H1 (cell line): ENCODE measurements around the gene ADGRD2. TPM values are rescaled to one million over a fixed set of nuclear protein-coding genes. Genes with fewer than 3 reads are reported as not detected.

Source experiments
- CTCF ChIA-PET: fragments of 300-600 bp; sonication (Branson Sonifier 250); formaldehyde crosslinking; loops from one replicate; lab custom pipeline; 2021; ENCODE audit not compliant: partially characterized antibody; lab: Charles Lee
- POLR2A ChIA-PET: fragments of 300-600 bp; sonication (Branson Sonifier 250); formaldehyde crosslinking; loops from one replicate; lab custom pipeline; 2021; ENCODE audit warnings: inconsistent platforms; ENCODE audit not compliant: partially characterized antibody; lab: Charles Lee
- DNase-seq, 2 experiments: peaks; one replicate each; pipeline versions ENCODE4 v3.0.0 to v3.0.0-alpha.2; 2010 to 2022; ENCODE audit warnings: low spot score in 2 of 2, low read depth in 1 of 2, mixed read lengths in 1 of 2
- FAIRE-seq: peaks from 2 replicates; lab custom pipeline; 2011; peaks lifted over from hg19 to GRCh38; lab: Jason Lieb, UNC
- H2AFZ ChIP-seq: 2 replicates; pipeline ENCODE4 v1.8.1; 2012; ENCODE audit warnings: low read length, inconsistent platforms
- H2AK5ac ChIP-seq: 2 replicates; pipeline ENCODE4 v1.6.1; 2013; ENCODE audit warnings: low read depth, low read length
- H2BK120ac ChIP-seq: replicated peaks from 2 replicates; pipeline ENCODE3; 2013; ENCODE audit warnings: low read depth, low read length, inconsistent platforms
- H2BK12ac ChIP-seq: 2 replicates; pipeline ENCODE4 v1.6.1; 2013; ENCODE audit warnings: low read depth, low read length
- H2BK15ac ChIP-seq: 2 replicates; pipeline ENCODE4 v1.6.1; 2013; ENCODE audit warnings: low read length
- H2BK20ac ChIP-seq: 2 replicates; pipeline ENCODE4 v1.6.1; 2013; ENCODE audit warnings: low read length
- H2BK5ac ChIP-seq: 2 replicates; pipeline ENCODE4 v1.6.1; 2013; ENCODE audit warnings: low read depth, low read length
- H3K14ac ChIP-seq: 2 replicates; pipeline ENCODE4 v1.6.1; 2013; ENCODE audit warnings: inconsistent platforms; ENCODE audit not compliant: insufficient read length
- H3K18ac ChIP-seq: 2 replicates; pipeline ENCODE4 v1.6.1; 2013; ENCODE audit warnings: low read length; ENCODE audit errors: extremely low read depth
- H3K23ac ChIP-seq: 2 replicates; pipeline ENCODE4 v1.6.1; 2013; ENCODE audit warnings: inconsistent platforms; ENCODE audit not compliant: insufficient read length
- H3K23me2 ChIP-seq: 2 replicates; pipeline ENCODE4 v1.6.1; 2013; ENCODE audit warnings: low read depth, low read length
- H3K27ac ChIP-seq: 2 replicates; pipeline ENCODE4 v1.6.1; 2011; ENCODE audit warnings: low read depth, low read length, inconsistent platforms
- H3K27me3 ChIP-seq, 4 experiments: replicated peaks in 1 of 4; 1 replicate in 1 of 4; 2 replicates in 3 of 4; pipeline versions ENCODE4 v1.6.1 to v1.8.1; 2011 to 2013; ENCODE audit warnings: low read length in 3 of 4, mild to moderate bottlenecking in 3 of 4, inconsistent platforms in 2 of 4, mixed read lengths in 2 of 4, moderate library complexity in 1 of 4; ENCODE audit not compliant: control insufficient read depth in 3 of 4, insufficient read depth in 3 of 4; ENCODE audit errors: extremely low read depth in 1 of 4
- H3K36me3 ChIP-seq, 4 experiments: 2 replicates each; pipeline versions ENCODE4 v1.6.1 to v1.8.1; 2011 to 2013; ENCODE audit warnings: mild to moderate bottlenecking in 4 of 4, low read length in 3 of 4, moderate library complexity in 2 of 4, control low read depth in 1 of 4, inconsistent platforms in 1 of 4; ENCODE audit not compliant: insufficient read depth in 4 of 4, control insufficient read depth in 2 of 4
- H3K4ac ChIP-seq: replicated peaks from 2 replicates; pipeline ENCODE3; 2013; ENCODE audit warnings: low read length, low read depth, mixed read lengths, inconsistent platforms; ENCODE audit not compliant: insufficient read length
- H3K4me1 ChIP-seq, 4 experiments: replicated peaks in 1 of 4; 1 replicate in 1 of 4; 2 replicates in 3 of 4; pipeline versions ENCODE4 v1.6.1 to v1.8.1; 2011 to 2013; ENCODE audit warnings: low read length in 3 of 4, inconsistent platforms in 2 of 4, mixed read lengths in 1 of 4; ENCODE audit not compliant: insufficient read depth in 4 of 4, control insufficient read depth in 3 of 4
- H3K4me2 ChIP-seq, 2 experiments: 2 replicates each; pipeline versions ENCODE4 v1.6.1 to v1.8.1; 2011 to 2013; ENCODE audit warnings: low read depth in 2 of 2, low read length in 2 of 2, control low read depth in 1 of 2, inconsistent platforms in 1 of 2, mild to moderate bottlenecking in 1 of 2; ENCODE audit not compliant: insufficient read depth in 1 of 2
- H3K4me3 ChIP-seq, 4 experiments: fragments of 200-600, 300-600 bp in 1 of 4; sonication (generic), shearing (Covaris generic), sonication (Bioruptor Twin) in 1 of 4; 2 replicates each; pipeline versions ENCODE4 v1.5.1 to v1.8.1; 2011 to 2016; ENCODE audit warnings: low read length in 4 of 4, low read depth in 3 of 4, control low read depth in 2 of 4, inconsistent platforms in 2 of 4, mild to moderate bottlenecking in 2 of 4, mixed read lengths in 1 of 4, moderate library complexity in 1 of 4; ENCODE audit not compliant: insufficient read depth in 2 of 4; ENCODE audit errors: extremely low read depth in 1 of 4
- H3K56ac ChIP-seq: replicated peaks from 2 replicates; pipeline ENCODE3; 2013; ENCODE audit warnings: low read depth, mild to moderate bottlenecking, mixed read lengths, low read length, inconsistent platforms; ENCODE audit not compliant: insufficient read length
- H3K79me1 ChIP-seq: 2 replicates; pipeline ENCODE4 v1.6.1; 2013; ENCODE audit warnings: low read depth, low read length, control low read depth
- H3K79me2 ChIP-seq, 2 experiments: 2 replicates each; pipeline versions ENCODE4 v1.6.1 to v1.8.1; 2012 to 2013; ENCODE audit warnings: low read length in 2 of 2, mild to moderate bottlenecking in 2 of 2, inconsistent platforms in 1 of 2; ENCODE audit not compliant: insufficient read depth in 2 of 2, control insufficient read depth in 1 of 2
- H3K9ac ChIP-seq, 4 experiments: replicated peaks in 1 of 4; 1 replicate in 1 of 4; 2 replicates in 3 of 4; pipeline versions ENCODE4 v1.6.1 to v1.8.1; 2011 to 2013; ENCODE audit warnings: low read depth in 3 of 4, low read length in 3 of 4, control low read depth in 2 of 4, mild to moderate bottlenecking in 2 of 4, moderate library complexity in 2 of 4, inconsistent platforms in 1 of 4; ENCODE audit errors: extremely low read depth in 1 of 4
- H3K9me3 ChIP-seq, 2 experiments: 2 replicates each; pipeline versions ENCODE4 v1.6.1 to v1.8.1; 2012 to 2013; ENCODE audit warnings: mild to moderate bottlenecking in 2 of 2, moderate library complexity in 2 of 2, control low read depth in 1 of 2, inconsistent platforms in 1 of 2, low read depth in 1 of 2, low read length in 1 of 2, mixed read lengths in 1 of 2; ENCODE audit not compliant: insufficient read depth in 2 of 2
- H4K20me1 ChIP-seq, 2 experiments: replicated peaks in 1 of 2; 2 replicates each; pipeline versions ENCODE3 to v1.8.1; 2011 to 2013; ENCODE audit warnings: inconsistent platforms in 2 of 2, low read length in 2 of 2, mild to moderate bottlenecking in 1 of 2; ENCODE audit not compliant: insufficient read depth in 2 of 2, control insufficient read depth in 1 of 2
- H4K5ac ChIP-seq: 2 replicates; pipeline ENCODE4 v1.6.1; 2013; ENCODE audit warnings: low read length, low read depth, mixed read lengths, inconsistent platforms; ENCODE audit not compliant: insufficient read length
- H4K8ac ChIP-seq: 2 replicates; pipeline ENCODE4 v1.8.0; 2013; ENCODE audit warnings: mild to moderate bottlenecking, moderate library complexity, low read length, inconsistent platforms; ENCODE audit not compliant: insufficient read depth; ENCODE audit errors: extremely low read depth
- H4K91ac ChIP-seq: replicated peaks from 2 replicates; pipeline ENCODE3; 2013; ENCODE audit warnings: low read length, mixed read lengths, inconsistent platforms; ENCODE audit not compliant: insufficient read length
- BCL11A ChIP-seq, 2 experiments: IDR thresholded peaks; one replicate each; pipeline ENCODE4 v1.6.1; 2011; ENCODE audit warnings: low read depth in 2 of 2, low read length in 2 of 2, mild to moderate bottlenecking in 2 of 2
- CHD1 ChIP-seq: IDR thresholded peaks from 2 replicates; pipeline ENCODE4 v1.6.1; 2012; ENCODE audit warnings: low read depth, low read length, improper control_type of control experiment
- EP300 ChIP-seq, 2 experiments: IDR thresholded peaks; 1 replicate in 1 of 2; 2 replicates in 1 of 2; pipeline ENCODE4 v1.6.1; 2011 to 2012; ENCODE audit warnings: low read depth in 2 of 2, low read length in 2 of 2, mild to moderate bottlenecking in 2 of 2, borderline replicate concordance in 1 of 2, inconsistent platforms in 1 of 2, moderate library complexity in 1 of 2
- JUND ChIP-seq: IDR thresholded peaks from 2 replicates; pipeline ENCODE4 v1.6.1; 2011; ENCODE audit warnings: mild to moderate bottlenecking, improper control_type of control experiment, low read length
- PHF8 ChIP-seq: fragments of 200-600 bp; sonication (generic); conservative IDR thresholded peaks from 2 replicates; pipeline ENCODE4 v1.7.1; 2012; ENCODE audit warnings: low read depth, mild to moderate bottlenecking, inconsistent platforms, low read length, moderate library complexity
- POLR2A ChIP-seq, 2 experiments: IDR thresholded peaks; 1 replicate in 1 of 2; 2 replicates in 1 of 2; pipeline ENCODE4 v1.6.1; 2011; ENCODE audit warnings: low read depth in 2 of 2, low read length in 2 of 2, mild to moderate bottlenecking in 2 of 2; ENCODE audit errors: control extremely low read depth in 1 of 2
- POU5F1 ChIP-seq: IDR thresholded peaks from 2 replicates; pipeline ENCODE4 v1.6.1; 2011; ENCODE audit warnings: low read depth, mild to moderate bottlenecking, low read length, moderate library complexity
- RBBP5 ChIP-seq: IDR thresholded peaks from 2 replicates; pipeline ENCODE4 v1.7.1; 2012; ENCODE audit warnings: low read depth, mild to moderate bottlenecking, inconsistent platforms, low read length, moderate library complexity, borderline replicate concordance
- RFX5 ChIP-seq: IDR thresholded peaks from 2 replicates; pipeline ENCODE4 v1.6.1; 2011; ENCODE audit warnings: low read depth, low read length, improper control_type of control experiment, borderline replicate concordance
- RXRA ChIP-seq: IDR thresholded peaks from 2 replicates; pipeline ENCODE4 v1.6.1; 2011; ENCODE audit warnings: low read depth, mild to moderate bottlenecking, low read length, moderate library complexity; ENCODE audit not compliant: insufficient read depth
- SAP30 ChIP-seq: fragments of 300-600 bp; sonication (generic); IDR thresholded peaks from 2 replicates; pipeline ENCODE4 v1.7.1; 2012; ENCODE audit warnings: low read length, moderate library complexity, mild to moderate bottlenecking, inconsistent platforms; ENCODE audit not compliant: insufficient read depth, insufficient replicate concordance
- SP1 ChIP-seq: IDR thresholded peaks from 2 replicates; pipeline ENCODE4 v1.6.1; 2011; ENCODE audit warnings: low read depth, low read length
- TAF7 ChIP-seq: optimal IDR thresholded peaks from 2 replicates; pipeline ENCODE3; 2011; ENCODE audit warnings: low read depth, mild to moderate bottlenecking, inconsistent platforms, low read length, moderate library complexity, borderline replicate concordance
- TBP ChIP-seq: IDR thresholded peaks from 2 replicates; pipeline ENCODE4 v1.6.1; 2011; ENCODE audit warnings: low read depth, low read length, improper control_type of control experiment
- ZNF274 ChIP-seq: IDR thresholded peaks from 2 replicates; pipeline ENCODE4 v1.7.0; 2012; ENCODE audit warnings: low read length, borderline replicate concordance; ENCODE audit errors: extremely low read depth
- WGBS, 2 experiments: shearing (Covaris generic) in 1 of 2; methylation state at CpG; one replicate each; pipeline versions ENCODE4 v1.1.6 to v1.1.7; 2013 to 2015; ENCODE audit warnings: low lambda C conversion rate in 2 of 2, mixed read lengths in 2 of 2, inconsistent platforms in 1 of 2, low coverage in 1 of 2, missing lambda C conversion rate in 1 of 2; ENCODE audit not compliant: insufficient replicate concordance in 2 of 2, insufficient coverage in 1 of 2, insufficient read length in 1 of 2; ENCODE audit errors: extremely low coverage in 1 of 2, missing lambda C conversion rate in 1 of 2; 5-methylcytosine and 5-hydroxymethylcytosine counted together
- polyA plus RNA-seq, 7 experiments: library from polyadenylated mRNA; depleted of rRNA in 3 of 7; stranded (reverse) in 5 of 7; unstranded in 2 of 7; fragments of >200 nt in 5 of 7; fragments of 200-250 nt in 2 of 7; gene quantifications; 1 replicate in 5 of 7; 2 replicates in 1 of 7; 4 replicates in 1 of 7; pipeline versions ENCODE4 v1.2.1 to v1.2.3, GENCODE V29; 2011 to 2013; ENCODE audit warnings: missing spikeins in 2 of 7, mixed read lengths in 2 of 7
- total RNA-seq: library from RNA; stranded (reverse); fragmentation: NEBNext Ultra II Directional; extraction: Animal tissue kit (Norgen Biotek cat#: 25700); gene quantifications from 2 replicates; pipeline ENCODE4 v1.2.1, GENCODE V29; 2021

ADGRD2 gene
- total and polyA plus RNA-seq, 2 of the 8 experiments (the other 6 are each of a cell fraction or from before 2014, with no cell fraction given), result 0.41 to 1.4 TPM

DNA sequence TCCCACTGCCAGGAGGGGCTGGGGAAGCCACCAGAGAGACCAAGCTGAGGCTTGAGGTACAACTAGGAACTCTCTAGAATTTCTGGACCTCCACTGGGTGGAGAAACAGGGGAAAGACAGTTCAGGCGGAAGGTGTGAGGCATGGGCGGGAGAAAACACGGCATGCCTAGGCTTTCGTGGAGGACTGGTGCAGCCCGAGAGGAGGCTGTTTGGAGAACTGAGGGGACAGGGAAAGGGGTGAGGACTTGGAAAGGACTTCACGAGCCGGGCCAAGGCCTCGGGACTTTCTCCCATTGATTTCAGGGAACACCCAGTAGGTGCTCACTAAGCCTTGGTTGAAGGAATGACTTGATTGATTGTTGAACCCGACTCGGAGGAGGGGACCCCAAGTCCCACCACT lies 9.5 kb upstream of the ADGRD2 start:
- no peak overlapping the region for H3K14ac ChIP-seq
- no peak overlapping the region for H2BK15ac ChIP-seq
- no peaks in the 10 kb centered on the region for H3K23me2 ChIP-seq
- H2BK20ac ChIP-seq, result no peak overlapping the region
- no peak overlapping the region for H4K91ac ChIP-seq
- H3K23ac ChIP-seq, result no peak overlapping the region
- no peak overlapping the region for H2BK120ac ChIP-seq
- ChIA-PET CTCF (interaction anchor here (0.6 to 9.8 kb wide), 7 partner anchors 8 to 271 kb away, joined by 3 to 87 read pairs (median 4); no protein-coding TSS in a partner anchor), POLR2A (interaction anchor here (0.6 kb wide), 1 partner anchor 23 kb away, joined by 3 read pairs; no protein-coding TSS in a partner anchor)
- H3K56ac ChIP-seq, result no peak overlapping the region
- H2BK12ac ChIP-seq, result no peak overlapping the region
- no peak overlapping the region for H2AK5ac ChIP-seq
- H3K9me3 ChIP-seq, result no peaks in the 10 kb centered on the region
- no peaks in the 10 kb centered on the region for H3K36me3 ChIP-seq
- no peak overlapping the region for H4K5ac ChIP-seq
- no peak overlapping the region for H2AFZ ChIP-seq
- H3K4me3 ChIP-seq, result no peak overlapping the region
- H4K8ac ChIP-seq, result no peak overlapping the region; the same call in 1 of the 2 replicates
- no peaks in the 10 kb centered on the region; a peak in 1 of 7 replicates for H3K27me3 ChIP-seq
- H3K27ac ChIP-seq, result no peak overlapping the region
- H3K4me1 ChIP-seq, result no peaks in the 10 kb centered on the region
- no peak overlapping the region for H3K9ac ChIP-seq
- DNase-seq, result no peak
- H3K4ac ChIP-seq, result no peak overlapping the region
- no peaks in the 10 kb centered on the region for H4K20me1 ChIP-seq
- no peaks in the 10 kb centered on the region for H3K79me1 ChIP-seq
- FAIRE-seq, result no peak
- WGBS, 2 experiments, result 92% methylated on average over 10 of the region's 10 CpGs; no CpG with 5 or more reads in 1 of the 2 experiments
- H3K79me2 ChIP-seq, result no peaks in the 10 kb centered on the region
- no peak overlapping the region for H3K18ac ChIP-seq
- no peak overlapping the region for H3K4me2 ChIP-seq
- no peak overlapping the region for H2BK5ac ChIP-seq
- TF ChIP-seq TAF7 (no peak), SAP30 (no peak), SP1 (no peak), EP300 (IDR thresholded peaks at IDR 0.05; ENCODE audit: borderline replicate concordance in 1 of 2, low read depth in 2 of 2, low read length in 2 of 2) (no peak), POU5F1 (no peak), CHD1 (no peak), JUND (no peak), RXRA (no peak), TBP (no peak), RBBP5 (no peak), RFX5 (no peak), ZNF274 (no peak), PHF8 (no peak), BCL11A (IDR thresholded peaks at IDR 0.05; ENCODE audit: low read depth in 2 of 2, low read length in 2 of 2) (no peak), POLR2A (IDR thresholded peaks at IDR 0.05; ENCODE audit: control extremely low read depth in 1 of 2, low read depth in 2 of 2, low read length in 2 of 2) (no peak)
